Psoas muscle (tissue), 8 donors: Measurements from ENCODE around the gene RGMA. TPM values are rescaled to one million over a fixed set of nuclear protein-coding genes. Genes with fewer than 3 reads are reported as not detected.

ENCODE experiments used
- ATAC-seq, 4 donors: fragments of 200-7000 bp; cut with Tn5 transposase; one replicate each; pipeline ENCODE4 v1.9.1; 2020; ENCODE audit warnings: moderate library complexity in 3 of 4, mild to moderate bottlenecking in 2 of 4
- DNase-seq, 2 donors: peaks; one replicate each; pipeline ENCODE4 v3.0.0-alpha.2; 2020
- H3K27ac ChIP-seq: fragments of 200-600 bp; one replicate; pipeline ENCODE4 v1.8.0; 2022
- H3K27me3 ChIP-seq, 3 donors: fragments of 200-600 bp in 1 of 3; one replicate each; pipeline versions ENCODE4 v1.6.1 to v1.8.0; 2013 to 2022; ENCODE audit warnings: low read length in 2 of 3, mild to moderate bottlenecking in 2 of 3, moderate library complexity in 1 of 3; ENCODE audit not compliant: insufficient read depth in 3 of 3
- H3K36me3 ChIP-seq, 2 donors: fragments of 200-600 bp in 1 of 2; one replicate each; pipeline versions ENCODE4 v1.6.1 to v1.8.0; 2013 to 2022; ENCODE audit warnings: low read depth in 1 of 2, mild to moderate bottlenecking in 1 of 2, moderate library complexity in 1 of 2; ENCODE audit not compliant: insufficient read depth in 1 of 2
- H3K4me1 ChIP-seq: fragments of 200-600 bp; one replicate; pipeline ENCODE4 v1.8.0; 2022
- H3K4me3 ChIP-seq: fragments of 200-600 bp; one replicate; pipeline ENCODE4 v1.8.0; 2022; ENCODE audit warnings: mild to moderate bottlenecking
- H3K9me3 ChIP-seq: fragments of 200-600 bp; one replicate; pipeline ENCODE4 v1.8.0; 2022
- CTCF ChIP-seq: fragments of 200-600 bp; IDR thresholded peaks from one replicate; pipeline ENCODE4 v1.8.0; 2022; ENCODE audit warnings: antibody characterized with exemption
- WGBS, 3 donors: extraction: QIAGEN DNeasy Blood & Tissue Kit; methylation state at CpG; one replicate each; pipeline versions ENCODE4 v1.1.6 to v1.1.7; 2013; 5-methylcytosine and 5-hydroxymethylcytosine counted together
- intact Hi-C, 2 donors: fragments of 100-400 bp; cut with DNase I; formaldehyde crosslinking; loops; one replicate each; pipeline versions ENCODE4 v1.11.0 to v1.14.2; 2022
- polyA plus RNA-seq, 3 donors: library from polyadenylated mRNA; stranded (reverse); fragments of 200-250 nt; gene quantifications; one replicate each; pipeline ENCODE4 v1.2.3, GENCODE V29; 2013
- total RNA-seq, 4 donors: library from RNA; stranded (reverse); fragmentation: NEBNext Ultra II Directional in 2 of 4; extraction: Animal tissue kit (Norgen Biotek cat#: 25700) in 2 of 4; gene quantifications; one replicate each; pipeline versions ENCODE4 v1.2.1 to v1.2.4, GENCODE V29; 2021 to 2023
- donor health status: healthy with polysubstance abuse.
- donor health status: DM: no; HTN: no; CAD: no; lungs with moderate emphysema.
- donor health status: Bipolar disorder and iron deficiency.
- donor health status: healthy.
- donor health status: DM: yes; HTN: yes; CAD: no.
- donor health status: DM: no; HTN: no; CAD: no.
- donor health status: DM: no; HTN: no; CAD: no.
- donor health status: DM: yes; HTN: yes; CAD: no.

Gene RGMA
- total and polyA plus RNA-seq, 7 donors, result 39.2 to 217 (median 129) TPM

- Histone ChIP-seq H3K27me3 (no peaks in the 10 kb centered on the region), H3K4me1 (peaks cover 85% of the 10 kb centered on the region), H3K9me3 (no peaks in the 10 kb centered on the region), H3K27ac (peak overlapping the region; percentile 87), H3K36me3 (peaks cover 0 to 4% of the 10 kb centered on the region in 2 donors), H3K4me3 (no peak overlapping the region)
- WGBS, 3 donors, result 26 to 37% (median 27%) methylated on average over 7 of the region's 7 CpGs
- DNase-seq, result no peak
- ATAC-seq, result peak in 2 of 4 donors; percentile 0 to 4
- no peak for TF ChIP-seq CTCF
- intact Hi-C loops, result no loop called here
Measured at GRCh38 chr15:93066834-93067648, 22.0 kb downstream of the RGMA start.

DNA sequence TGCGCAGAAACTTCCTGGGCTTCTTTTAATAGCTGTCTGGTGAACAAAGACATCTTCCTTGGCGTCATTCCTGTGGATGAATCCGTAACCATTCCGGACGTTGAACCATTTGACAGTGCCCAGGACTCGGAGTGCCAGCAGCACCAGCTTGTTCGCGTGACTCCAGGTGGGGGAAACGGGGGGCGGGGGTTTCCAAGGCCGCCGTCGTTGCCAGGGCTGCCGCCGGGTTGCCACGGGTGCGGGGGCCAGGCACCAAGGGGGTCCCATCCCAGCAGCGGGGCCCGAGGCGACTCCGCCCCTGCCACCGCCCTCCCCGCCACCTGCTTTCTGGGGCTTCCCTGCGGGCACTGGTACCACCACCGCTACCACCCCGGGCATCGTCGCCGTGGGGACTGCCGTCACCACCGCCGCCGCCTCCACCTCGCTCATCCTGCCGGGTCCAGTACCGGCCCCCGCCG lies 22.8 kb downstream of the RGMA start:
- peak overlapping the region; percentile 18 for H3K4me3 ChIP-seq

DNA sequence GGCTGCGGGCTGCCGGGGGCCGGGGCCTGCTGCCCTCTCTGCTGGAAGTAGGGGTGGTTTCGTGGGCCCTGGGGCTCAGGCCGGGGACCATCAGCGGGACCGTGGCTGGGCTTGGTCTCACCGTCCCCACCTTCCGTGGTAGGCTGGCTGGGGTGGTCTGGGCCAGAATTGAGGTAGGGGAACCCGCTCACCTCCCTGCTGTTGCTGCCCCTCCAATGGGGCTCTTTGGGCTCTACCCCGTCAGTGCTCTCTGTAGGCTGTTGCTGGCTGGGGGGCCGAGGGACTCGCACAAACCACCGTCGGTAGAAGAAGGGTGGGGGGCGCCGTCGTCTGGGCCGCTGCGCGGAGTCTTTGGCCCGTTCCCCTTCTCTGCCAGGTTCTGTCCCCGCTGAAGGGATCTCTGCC lies 23.4 kb downstream of the RGMA start:
- Histone ChIP-seq H3K4me3 (peak overlapping the region; percentile 18), H3K4me1 (peaks cover 83% of the 10 kb centered on the region), H3K27me3 (no peaks in the 10 kb centered on the region), H3K36me3 (peaks cover 0 to 4% of the 10 kb centered on the region in 2 donors), H3K27ac (peak overlapping the region; percentile 87), H3K9me3 (no peaks in the 10 kb centered on the region)
- TF ChIP-seq CTCF, result no peak
- DNase-seq (peak in 1 of 2 donors; percentile 52), ATAC-seq (no peak)
- 72 to 87% (median 80%) methylated on average over 19 to 23 of the region's 23 CpGs for WGBS, 3 donors
- intact Hi-C loops, result no loop called here

More for the DNA sequence above, 22.8 kb downstream of the RGMA start:
- peaks cover 0 to 4% of the 10 kb centered on the region in 2 donors for H3K36me3 ChIP-seq
- H3K4me1 ChIP-seq, result peaks cover 82% of the 10 kb centered on the region
- WGBS, 3 donors, result 50 to 76% (median 64%) methylated on average over 31 to 38 of the region's 38 CpGs
- DNase-seq (peak; percentile 41 to 79), ATAC-seq (peak; percentile 36 to 56 (median 55))
- no peaks in the 10 kb centered on the region for H3K27me3 ChIP-seq
- TF ChIP-seq CTCF, result no peak
- H3K27ac ChIP-seq, result peak overlapping the region; percentile 87
- intact Hi-C loops, result no loop called here
- no peaks in the 10 kb centered on the region for H3K9me3 ChIP-seq

DNA sequence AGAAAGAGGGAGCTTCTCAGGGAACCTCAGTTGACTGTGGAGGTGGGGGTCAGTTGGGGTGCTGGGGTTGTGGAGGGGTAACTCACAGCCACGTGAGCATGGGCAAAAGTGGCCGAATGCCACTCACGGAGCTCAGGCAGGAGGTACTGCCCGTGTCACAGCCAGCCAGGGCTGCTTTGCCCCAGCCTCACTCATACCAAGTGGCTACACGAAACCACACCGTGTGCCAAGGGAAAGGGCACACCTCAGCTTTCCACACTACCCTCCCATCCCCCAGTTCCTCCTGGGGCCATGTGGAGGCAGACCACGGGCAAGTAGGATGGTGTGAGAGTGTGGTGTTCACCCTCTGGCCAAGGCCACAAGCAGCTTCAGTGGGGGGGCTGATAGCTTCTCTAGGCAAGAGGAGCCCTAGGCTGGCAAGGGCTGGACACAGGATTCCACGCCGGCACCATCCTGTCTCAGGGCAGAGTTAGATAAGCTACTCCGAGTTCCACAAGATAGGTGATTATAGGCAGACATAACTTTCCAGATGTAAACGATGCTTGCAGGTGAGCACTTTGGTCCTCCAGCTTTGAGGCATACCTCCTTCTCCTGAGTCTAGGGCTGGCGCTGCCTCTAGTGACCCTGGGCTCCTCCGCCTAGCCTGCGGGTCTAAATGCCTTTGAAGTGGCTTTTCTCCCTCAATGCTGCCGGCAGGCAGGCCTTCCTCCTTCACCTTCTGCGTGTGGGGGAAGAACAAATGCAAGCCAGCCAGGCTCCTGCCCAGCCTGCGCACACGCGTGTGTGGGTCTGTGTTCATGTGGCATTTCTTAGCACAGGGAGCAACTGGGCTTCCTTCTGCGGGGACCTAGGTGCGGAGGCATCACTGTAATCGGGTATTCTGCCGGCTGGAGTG lies 25.0 kb downstream of the RGMA start:
- DNase-seq (peak in 1 of 2 donors; percentile 83), ATAC-seq (peak; percentile 15 to 58 (median 56))
- Histone ChIP-seq H3K36me3 (peaks cover 0 to 4% of the 10 kb centered on the region in 2 donors), H3K4me1 (peaks cover 84% of the 10 kb centered on the region), H3K4me3 (peak overlapping the region; percentile 27), H3K27me3 (no peaks in the 10 kb centered on the region), H3K9me3 (no peaks in the 10 kb centered on the region), H3K27ac (peak overlapping the region; percentile 87)
- no peak for TF ChIP-seq CTCF
- intact Hi-C loops, result no loop called here
- WGBS, 3 donors, result 36 to 58% (median 39%) methylated on average over 23 of the region's 23 CpGs
